ENCODE measurements around the gene HSD3B1.
"Not testable (repeated sequence)": the region's sequence is repeated elsewhere in the genome, so short reads cannot be mapped to it uniquely, and the experiment has no call there.

Gene HSD3B1

DNA sequence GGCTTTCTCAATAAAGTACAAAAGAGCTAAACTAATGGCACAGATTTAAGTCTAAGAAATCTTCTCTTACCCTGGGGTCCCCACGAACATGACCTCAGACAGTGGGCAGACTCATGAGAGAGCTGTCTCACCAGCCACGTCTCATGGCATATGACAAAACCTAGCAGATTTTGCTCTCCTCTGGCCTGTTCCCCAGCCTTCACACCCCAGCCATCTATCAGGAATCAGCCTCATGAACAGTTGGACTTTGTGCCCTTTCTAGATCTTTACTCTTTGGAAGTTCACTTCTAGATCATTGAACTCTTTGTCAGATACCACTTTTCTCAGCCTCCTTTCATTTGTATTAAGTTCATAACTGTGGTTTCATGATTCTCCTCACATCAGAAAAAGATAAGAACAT is 14.2 kb upstream of the HSD3B1 start:
- DNase-seq: no peak

DNA sequence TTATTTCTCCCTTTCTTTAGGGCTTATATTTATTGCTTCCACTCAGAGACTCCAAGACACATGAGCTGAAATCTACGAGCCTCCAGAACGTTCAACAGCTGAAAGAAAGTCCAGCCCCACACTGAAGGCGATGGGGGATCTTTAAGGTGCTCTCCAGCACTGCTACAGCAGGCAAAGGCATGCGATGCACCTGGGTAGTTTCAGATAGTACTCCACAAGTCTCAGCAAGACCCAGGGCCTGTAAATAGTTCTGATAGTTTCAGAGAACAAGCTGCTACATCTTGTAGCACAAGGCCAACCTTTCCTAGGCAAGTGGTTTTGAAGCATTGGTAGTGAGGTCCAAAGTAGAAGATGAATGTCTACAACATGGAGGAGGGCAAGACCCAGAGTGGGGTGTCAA is 2.2 kb upstream of the HSD3B1 start:
- no peak for DNase-seq

DNA sequence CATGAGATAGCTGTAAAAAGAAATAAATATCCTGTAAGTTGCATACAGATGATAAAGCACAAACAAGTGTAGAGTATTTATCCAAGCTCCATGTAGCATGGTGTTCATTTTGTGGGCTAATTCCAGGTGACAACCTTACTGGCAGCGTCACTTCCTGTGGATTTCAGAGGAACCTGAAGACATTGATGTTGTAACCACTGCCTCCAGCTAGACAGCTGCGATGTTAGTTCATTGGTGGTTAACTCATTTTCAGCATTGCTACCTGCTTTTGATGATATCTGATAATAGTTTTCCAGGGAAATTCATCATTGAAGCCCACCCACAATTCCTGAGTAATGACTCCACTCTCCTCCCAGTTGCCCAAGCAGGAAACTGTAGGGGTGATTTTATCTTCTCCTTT is 3.0 kb downstream of the HSD3B1 start:
- no peak for DNase-seq

DNA sequence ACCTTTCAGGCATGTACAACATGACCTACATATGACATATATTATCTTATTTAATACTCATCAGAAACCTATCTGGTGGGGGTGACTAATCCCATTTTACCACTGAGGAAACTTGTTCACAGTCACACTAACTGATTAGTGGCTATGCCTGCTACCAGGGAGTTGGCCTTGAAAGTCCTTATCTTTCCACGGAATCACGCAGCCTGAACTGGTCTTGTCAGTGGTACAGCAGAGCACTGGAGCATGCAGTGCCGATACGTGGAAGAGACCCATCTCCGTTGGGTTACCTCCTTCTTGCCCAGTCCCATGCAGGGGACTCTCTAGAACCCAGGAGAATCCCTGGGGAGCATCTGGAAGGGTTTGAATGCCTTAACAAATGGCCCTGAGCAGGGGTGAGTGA is 8.2 kb downstream of the HSD3B1 start:
- no peak for DNase-seq

DNA sequence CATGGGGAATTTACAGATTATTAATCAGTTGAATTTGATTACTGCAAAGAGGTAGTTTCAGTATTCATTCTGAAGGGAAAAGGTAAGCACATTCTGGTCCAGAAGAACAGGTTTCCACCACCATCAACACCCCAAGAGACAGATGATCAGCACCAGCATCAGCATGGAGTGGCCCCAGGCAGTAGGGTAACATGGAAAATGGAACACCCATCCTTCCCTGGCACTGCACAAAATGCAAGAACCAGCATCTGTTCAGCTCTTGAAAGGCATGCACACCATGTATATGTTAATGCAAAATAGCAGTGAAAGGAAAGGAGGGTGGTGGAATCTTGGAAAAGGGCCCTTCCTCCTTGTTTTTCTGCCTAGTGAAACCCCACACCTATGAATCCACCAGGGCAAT is 9.2 kb downstream of the HSD3B1 start:
- DNase-seq: no peak

DNA sequence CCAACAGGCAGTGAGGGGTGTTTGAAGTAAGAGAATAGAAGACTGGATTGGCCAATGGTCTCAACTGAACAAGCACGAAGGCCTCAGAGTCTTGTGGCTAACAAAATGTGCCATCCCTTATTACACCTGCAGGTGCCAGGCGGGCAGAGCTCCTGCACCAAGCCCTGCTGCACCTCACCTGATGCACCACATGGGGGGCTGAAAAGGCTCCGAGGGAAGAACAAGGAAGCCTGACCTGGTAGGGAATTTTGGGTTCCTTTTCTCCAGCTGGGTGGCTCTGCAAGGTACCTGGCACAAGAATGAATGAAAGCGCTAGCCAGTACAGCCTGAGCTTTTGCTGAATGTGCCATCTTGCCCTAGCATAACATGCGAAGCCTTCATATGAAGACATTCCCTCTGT is 9.7 kb downstream of the HSD3B1 start:
- no peak for DNase-seq

DNA sequence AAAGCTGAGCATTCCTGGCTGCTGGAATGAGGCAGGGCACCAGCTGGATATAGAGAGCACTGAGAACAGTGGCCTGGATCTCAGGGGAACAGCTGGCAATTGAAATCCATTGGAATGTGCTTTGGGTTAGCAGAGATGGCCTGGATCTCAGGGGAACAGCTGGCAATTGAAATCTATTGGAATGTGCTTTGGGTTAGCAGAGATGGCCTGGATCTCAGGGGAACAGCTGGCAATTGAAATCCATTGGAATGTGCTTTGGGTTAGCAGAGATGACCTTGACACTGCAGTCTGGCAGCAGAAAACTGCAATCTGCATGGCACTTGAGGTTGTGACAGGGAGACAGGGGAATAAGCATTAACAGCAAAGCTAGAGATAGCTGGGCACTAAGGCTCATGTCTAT is 10.7 kb downstream of the HSD3B1 start:
- DNase-seq: not testable (repeated sequence)

DNA sequence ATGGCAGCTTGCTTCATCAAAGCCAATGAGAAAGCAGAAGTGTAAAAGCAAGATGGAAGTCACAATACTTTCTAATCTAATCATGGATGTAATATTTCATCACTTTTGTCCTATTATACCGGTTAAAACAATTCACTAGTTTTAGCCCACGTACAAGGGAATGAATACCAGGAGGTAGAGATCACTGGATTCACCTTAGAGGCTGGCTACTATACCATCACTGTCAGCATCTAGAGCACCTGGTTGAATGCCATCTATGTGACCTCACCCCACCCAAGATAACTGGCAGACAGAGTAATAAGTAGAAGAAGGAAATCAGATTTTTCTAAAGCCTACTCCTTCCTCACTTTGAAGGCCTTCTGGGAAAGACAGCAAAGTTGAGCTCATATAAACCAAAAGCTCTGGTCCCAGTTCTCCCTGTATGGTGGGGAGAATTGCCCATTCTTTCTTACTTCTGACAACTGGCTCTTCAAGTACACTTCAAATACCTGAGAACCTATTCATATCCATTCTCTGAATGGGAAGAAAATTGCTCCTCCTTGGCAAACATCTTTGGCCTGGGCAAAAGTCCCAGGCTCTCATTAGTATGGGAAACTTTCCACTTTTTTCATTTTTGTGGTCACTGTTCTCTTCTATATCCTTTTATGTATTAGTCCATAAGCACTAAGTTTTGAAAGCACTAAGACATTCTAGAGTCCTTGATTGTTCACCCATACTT is 24.8 kb downstream of the HSD3B1 start:
- no peak for DNase-seq

DNA sequence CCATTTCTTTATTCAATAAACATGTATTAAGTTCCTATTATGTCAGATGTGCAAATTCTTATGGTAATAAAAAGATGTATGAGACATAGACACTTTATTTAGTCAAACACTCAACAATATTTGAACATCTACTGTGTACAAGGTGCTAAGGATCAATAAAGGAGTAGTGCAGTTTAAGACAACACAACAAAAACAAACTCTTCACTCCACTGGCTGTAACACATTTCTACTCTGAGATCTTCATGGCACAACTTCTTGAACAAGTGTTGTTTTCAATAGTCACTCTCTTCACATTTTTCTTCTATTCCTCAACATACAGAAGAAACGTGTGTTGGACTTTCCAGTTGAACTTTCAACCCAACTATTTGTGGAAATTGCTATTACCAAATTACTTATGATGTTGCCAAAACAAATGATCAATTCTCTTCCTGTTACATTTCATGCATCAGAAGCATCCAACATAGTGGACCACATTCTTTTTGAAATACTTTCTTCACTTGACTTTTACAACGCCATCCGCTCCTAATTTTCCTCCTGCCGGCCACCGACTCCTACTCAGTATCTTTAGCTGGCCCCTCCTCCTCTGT is 25.4 kb downstream of the HSD3B1 start:
- no peak for DNase-seq

DNA sequence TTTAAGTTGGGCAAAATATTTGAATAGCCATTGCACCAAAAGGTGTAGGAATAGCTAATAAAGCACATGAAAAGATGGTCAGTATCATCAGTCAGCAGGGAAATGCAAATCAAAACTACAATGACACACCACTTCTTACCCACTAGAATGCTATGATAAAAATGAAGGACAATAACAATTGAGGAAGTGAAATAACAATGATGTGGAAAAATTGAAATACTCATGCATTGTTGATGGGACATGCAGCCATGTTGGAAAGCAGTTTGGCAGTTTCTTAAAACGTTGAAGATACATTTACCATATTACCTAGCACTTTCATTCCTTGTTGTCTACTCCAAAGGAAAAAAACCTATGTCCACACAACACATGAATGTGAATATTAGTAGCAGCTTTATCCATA is 28.4 kb downstream of the HSD3B1 start:
- DNase-seq: no peak

DNA sequence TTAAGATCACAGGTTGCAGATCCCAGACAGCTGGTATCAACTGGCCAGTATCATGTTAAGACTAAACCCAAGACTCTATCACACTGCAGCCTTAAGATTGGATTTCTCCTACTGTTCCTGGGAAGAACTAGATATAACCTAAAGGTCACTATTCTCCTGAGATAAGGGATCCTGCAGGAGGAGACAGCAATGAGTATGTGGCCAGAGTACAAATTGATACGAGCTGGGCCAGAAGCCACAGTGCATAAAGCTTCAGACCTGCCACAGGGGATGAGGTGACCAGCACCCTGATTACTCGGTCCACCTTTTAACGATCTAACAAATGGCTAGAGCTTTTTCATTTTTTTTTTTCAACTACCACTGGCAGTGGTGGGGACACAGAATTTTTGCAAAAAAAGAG is 31.0 kb downstream of the HSD3B1 start:
- no peak for DNase-seq

DNA sequence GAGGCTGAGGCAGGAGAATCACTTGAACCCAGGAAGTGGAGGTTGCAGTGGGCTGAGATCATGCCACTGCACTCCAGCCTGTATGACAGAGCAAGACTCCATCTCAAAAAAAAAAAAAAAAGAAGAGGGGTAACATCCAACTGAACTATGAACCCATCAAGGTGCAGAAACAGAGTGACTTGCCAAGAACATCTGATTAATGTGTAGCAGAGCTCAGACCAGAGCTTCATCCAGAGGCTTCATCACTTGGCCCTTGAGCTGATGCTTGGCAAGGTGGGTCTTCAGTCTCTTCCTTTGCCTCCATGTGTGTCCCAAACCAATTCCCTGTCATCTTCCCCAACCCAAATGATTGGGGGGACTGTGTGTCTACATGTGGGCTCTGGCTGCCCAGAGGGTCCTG is 32.6 kb downstream of the HSD3B1 start:
- no peak for DNase-seq

DNA sequence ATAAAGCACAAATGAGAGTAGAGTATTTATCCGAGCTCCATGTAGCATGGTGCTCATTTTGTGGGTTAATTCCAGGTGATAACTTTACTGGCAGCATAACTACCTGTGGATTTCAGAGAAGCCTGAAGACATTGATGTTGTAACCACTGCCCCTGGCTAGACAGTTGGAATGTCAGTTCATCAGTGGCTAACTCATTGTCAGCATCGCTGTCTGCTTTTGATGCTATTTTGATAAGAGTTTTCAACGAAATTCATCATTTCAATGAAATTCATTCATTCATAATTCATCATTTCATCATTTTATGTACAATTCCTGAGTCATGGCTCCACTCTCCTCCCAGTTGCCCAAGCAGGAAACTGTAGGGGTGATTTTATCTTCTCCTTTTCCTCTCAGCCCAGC is 34.4 kb downstream of the HSD3B1 start:
- no peak for DNase-seq

DNA sequence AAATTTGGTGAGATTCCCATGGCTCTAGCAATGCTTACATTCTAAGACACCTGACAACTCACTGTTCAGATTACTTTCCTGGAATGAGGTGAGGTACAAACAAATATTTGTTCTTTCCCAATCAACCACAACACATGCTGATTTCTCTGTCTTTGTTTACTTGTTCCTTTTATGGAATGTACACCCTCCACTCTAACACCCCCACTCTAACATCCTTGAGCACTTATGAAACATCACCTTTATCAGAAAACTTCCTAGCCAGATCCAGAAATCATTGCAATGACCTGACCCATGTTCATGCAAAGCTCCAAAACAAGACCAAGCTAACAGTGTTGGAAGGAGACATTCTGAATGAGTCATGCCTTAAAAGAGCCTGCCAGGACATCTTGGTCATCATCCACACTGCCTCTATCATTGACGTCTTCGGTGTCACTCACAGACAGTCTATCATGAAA is 35.5 kb downstream of the HSD3B1 start:
- no peak for DNase-seq

DNA sequence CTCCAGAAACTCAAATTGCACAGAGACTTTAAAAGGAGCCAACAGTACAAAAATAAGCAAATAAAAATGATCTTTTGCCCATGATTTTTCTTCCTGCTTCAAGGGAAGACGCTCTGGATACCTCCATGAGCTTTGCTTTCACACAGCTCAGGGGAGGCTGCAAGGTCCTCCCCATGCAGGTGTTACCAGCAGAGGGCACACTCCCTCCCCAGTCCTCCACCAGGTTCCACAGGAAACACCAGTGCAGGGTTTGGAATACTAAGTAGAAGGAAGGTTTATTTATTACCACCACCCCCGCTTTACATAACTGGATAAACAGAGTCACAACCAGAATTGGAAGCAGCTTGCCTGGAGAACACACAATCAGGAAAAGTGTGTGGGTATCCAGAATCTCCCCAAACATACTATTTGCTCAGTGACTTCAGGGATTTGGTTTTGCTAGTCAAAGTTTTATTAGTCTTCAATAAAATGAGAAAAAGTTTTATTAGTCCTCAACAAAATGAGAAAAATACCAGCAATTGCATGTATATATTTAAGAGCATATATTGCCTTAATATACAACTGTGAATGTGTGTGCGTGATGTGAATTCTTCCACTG is 37.3 kb downstream of the HSD3B1 start:
- no peak for DNase-seq

DNA sequence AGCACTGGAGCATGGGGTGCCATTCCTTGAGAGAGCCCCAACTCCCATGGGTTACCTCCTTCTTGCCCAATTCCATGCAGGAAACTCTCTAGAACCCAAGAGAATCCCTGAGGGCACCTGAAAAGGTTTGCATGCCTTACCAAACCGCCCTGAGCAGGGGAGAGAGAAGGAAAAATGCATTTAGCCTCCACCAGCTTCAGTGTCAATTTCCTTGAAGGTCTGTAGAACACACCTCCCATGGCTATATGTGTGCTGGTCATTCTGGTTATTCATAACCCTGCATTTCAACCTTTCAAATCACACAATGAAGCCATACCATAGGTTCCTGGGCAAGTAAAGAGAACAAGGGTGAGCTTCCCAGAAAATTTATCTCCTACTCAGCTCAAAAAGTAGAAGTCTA is 39.6 kb downstream of the HSD3B1 start:
- no peak for DNase-seq

DNA sequence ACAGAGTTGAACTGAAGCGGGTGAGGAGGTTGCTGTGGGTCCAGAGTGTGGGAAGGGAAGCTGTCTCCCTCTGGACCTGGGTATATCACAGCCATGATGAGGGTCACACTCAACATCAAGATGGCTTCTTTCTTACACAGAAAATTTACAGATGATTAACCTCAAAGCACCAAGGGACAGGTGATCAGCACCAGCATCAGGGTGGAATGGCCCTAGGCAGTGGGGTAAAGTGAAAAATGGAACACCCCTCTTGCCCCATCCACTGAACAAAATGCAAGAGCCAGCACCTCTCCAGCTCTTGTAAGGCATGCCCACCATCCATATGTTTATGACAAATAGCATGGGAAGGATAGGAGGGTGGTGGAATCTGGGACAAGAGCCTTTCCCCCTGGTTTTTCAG is 40.3 kb downstream of the HSD3B1 start:
- DNase-seq: no peak

DNA sequence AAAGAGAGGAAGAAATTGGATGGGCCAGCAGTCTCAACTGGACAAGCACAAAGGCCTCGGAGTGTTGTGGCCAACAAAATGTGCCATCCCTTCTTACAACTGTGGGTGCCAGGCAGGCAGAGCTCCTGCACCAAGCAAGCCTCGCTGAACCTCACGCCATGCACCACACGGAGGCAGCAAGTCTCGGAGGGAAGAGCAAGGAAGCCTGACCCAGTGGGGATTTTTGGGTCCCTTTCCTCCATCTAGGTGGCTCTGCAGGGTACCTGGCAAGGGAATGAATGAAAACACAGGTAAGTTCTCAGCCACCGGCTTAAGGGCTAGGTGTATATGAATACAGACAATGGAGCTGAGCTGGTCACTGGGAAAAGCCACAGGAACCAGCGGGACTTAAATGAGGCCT is 40.8 kb downstream of the HSD3B1 start:
- no peak for DNase-seq

DNA sequence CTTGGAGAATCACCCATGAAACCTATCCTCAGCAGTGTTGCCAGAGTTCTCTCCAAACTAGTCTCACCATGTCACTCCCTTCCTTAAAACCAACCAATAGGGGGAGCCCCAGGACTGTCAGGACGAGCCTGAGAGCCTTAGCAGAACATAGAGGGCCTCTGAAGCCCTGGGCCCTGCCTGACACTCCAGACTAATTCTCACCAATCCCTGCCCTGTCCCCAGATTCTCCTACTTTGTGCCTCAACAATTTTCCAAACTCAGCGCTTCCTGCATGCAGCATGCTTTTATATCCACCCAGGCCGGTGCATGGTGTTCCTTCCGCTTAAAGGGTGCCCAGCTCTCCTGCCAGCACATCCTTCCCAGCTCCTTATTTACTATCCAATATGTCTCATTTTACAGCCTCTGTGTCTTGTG is 42.7 kb downstream of the HSD3B1 start:
- peak; percentile 60 to 95 for DNase-seq

DNA sequence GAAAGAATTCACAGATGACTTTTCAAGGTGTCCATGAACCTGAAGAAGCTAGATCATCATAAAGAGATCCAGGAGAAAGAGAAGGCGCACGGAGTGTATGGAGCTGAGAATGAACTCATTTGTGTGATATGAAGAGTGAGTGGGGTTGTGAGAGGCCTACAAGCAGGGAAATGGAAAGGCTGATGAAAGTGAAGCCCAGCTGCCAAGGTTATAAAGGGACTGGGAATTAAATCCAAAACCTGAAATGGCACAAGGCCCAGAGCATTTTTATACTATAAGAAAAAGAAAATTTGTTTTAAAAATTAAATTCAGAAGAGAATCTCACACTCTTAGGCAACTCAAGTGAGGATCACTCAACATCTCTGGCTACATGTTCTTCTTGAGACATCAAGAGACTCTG is 43.4 kb downstream of the HSD3B1 start:
- DNase-seq: no peak

DNA sequence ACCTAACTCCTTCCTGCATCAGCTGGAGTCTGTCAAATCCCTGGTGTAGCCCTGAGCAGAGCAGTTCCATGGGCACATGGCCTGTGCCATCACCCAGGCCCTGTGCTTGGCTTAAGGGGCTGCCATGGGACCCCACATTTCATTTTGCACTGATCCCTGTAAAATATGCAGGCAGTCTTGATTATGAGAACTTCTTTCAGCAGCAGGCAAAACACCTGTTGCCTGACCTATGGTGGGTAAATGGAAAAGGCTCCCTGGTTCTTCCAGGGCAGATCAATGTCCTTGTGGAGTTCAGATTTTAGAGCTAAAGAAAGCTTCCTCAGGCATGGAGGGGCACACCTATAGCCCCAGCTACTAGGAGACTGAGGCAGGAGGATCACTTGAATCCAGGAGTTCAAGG is 44.2 kb downstream of the HSD3B1 start:
- no peak for DNase-seq

DNA sequence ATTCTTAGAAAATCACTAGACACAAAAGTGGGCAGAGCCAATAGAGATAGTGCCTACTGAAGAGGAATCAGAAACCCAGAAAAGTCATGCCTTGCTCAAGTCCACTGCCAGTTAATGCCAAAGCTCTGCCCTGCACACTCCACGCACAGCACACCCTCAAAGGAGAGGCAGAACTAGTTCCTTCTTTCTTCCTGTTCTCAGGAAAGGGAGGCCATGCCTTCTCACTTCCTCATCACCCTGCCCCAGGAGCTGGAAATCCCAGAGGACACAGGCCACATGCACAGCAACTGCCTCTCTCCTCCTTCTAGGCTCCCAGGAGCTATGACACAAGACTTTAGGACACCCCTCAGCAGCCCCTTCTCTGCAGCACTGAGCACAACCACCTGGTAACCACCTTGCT is 45.6 kb downstream of the HSD3B1 start:
- DNase-seq: peak; percentile 30 to 42

DNA sequence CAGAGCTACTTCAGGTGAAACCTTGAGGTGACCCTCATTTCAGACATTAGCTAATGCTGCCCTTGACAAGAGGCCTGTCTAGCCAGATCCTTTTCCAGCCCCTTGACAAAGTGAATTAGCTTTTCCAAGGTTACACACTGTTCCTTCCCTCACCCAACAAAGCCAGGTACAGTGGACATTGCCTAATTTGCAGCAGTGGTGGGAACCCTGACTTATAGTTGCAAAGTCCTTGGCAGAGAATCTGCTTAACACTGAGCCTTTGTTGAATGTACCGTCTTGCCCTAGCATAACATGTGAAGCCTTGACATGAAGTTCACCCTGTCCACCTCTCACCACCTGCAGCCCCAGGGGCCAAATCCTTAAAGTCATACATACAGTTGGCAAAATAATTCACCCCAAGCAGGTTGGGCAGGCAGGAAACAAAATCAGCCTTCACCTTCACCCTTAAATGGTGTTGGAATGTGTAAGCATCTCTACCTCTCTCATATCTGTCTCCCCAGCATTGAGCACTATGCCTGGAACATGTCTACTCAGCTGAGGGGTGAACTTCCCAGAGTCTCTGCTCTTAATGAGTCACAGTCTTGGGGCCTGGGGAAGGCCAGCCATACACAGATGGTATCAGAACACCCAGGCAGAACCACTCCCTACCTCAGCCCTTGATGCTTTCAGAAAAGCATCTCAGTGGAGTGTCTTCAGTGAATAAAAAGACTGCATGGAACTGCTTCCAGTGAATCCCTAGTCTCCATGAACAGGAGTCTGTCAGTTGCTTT is 46.5 kb downstream of the HSD3B1 start:
- not testable (repeated sequence) for DNase-seq

DNA sequence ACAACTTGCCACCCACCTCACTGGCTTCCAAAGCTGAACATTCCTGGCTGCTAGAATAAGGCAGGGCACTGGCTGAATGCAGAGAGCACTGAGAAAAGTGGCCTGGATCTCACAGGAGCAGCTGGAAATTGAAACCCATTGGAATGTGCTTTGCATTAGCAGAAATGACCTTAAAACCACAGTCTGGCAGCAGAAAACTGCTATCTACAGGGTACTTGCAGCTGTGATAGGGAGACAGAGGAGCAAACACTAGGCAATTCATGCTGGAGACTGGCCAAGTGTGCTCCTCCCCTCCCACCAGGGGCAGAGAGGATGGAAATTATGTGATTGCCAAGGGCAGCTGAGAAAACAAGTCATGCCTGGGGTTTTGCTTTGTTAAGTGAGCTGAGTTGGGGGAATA is 47.2 kb downstream of the HSD3B1 start:
- DNase-seq: no peak
